ENCODE measurements around the gene LOXL4. TPM values are rescaled to one million over a fixed set of nuclear protein-coding genes. Genes with fewer than 3 reads are reported as not detected.

Gene LOXL4
- total RNA-seq, 1 experiment from 2014 or later = 0.13 TPM

DNA sequence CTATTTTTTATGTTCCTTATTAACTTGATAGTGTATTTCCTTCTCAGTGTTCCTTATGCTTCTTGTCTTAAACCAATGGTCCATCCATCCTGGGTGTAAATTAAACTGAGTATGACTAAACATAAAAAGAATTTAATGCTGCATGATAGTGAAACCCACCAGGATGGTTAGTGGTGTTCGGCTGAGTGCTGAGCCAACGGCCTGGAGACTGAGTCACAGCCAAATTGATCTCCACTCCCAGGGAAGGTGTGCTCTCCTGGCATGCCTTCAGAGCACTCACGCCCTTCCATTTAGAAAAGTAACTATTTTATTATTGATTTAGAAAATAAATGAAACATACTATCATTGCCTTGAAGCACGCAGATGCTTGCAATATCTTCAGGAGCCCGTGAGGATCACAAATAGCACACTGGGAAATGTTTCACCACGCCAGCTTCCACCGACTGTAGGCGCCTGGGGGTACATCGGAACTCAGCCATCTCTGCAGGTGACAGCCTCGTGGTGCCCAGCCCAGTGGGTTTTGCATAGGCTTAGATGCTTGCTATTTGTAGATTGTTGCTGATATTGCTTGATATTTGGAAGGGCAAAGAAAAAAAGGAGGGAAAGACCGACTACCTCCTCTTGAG, 40.0 kb upstream of the LOXL4 start:
- Histone ChIP-seq H3K23me2 (ENCODE audit: insufficient read length, low read depth, low read length, poor library complexity, severe bottlenecking) (peaks cover 3% of the 10 kb centered on the region), H2BK5ac (ENCODE audit: insufficient read length, low read length) (no peak overlapping the region), H3K9ac (ENCODE audit: extremely low read depth, insufficient read length, low read length) (no peak overlapping the region), H4K8ac (replicated peaks; ENCODE audit: insufficient read length, low read depth, low read length) (no peak overlapping the region), H3K4ac (ENCODE audit: low read depth, low read length) (no peak overlapping the region), H2BK120ac (ENCODE audit: low read depth, low read length, poor library complexity, severe bottlenecking) (no peak overlapping the region), H3K27ac (ENCODE audit: insufficient read length, low read depth, low read length) (no peak overlapping the region), H3K4me2 (ENCODE audit: insufficient read depth, insufficient read length, low read length) (no peak overlapping the region), H2AFZ (ENCODE audit: low read length) (no peak overlapping the region), H2AK5ac (ENCODE audit: insufficient read length, low read length) (no peak overlapping the region), H3K9me3 (ENCODE audit: control insufficient read depth, low read depth, low read length) (no peaks in the 10 kb centered on the region), H3K27me3 (ENCODE audit: insufficient read depth, low read length) (no peaks in the 10 kb centered on the region), H4K5ac (ENCODE audit: insufficient read length, low read depth, low read length) (no peak overlapping the region), H3T11ph (ENCODE audit: low read length) (no peak overlapping the region), H2BK20ac (ENCODE audit: low read depth, low read length, poor library complexity, severe bottlenecking) (no peak overlapping the region), H3K18ac (ENCODE audit: insufficient read length, low read depth, low read length) (no peak overlapping the region), H3K4me1 (ENCODE audit: insufficient read depth, low read length) (no peaks in the 10 kb centered on the region), H4K20me1 (ENCODE audit: control insufficient read depth, insufficient read depth, insufficient read length) (no peaks in the 10 kb centered on the region), H3K56ac (ENCODE audit: insufficient read length, low read depth, low read length) (no peak overlapping the region), H4K91ac (ENCODE audit: insufficient read length, low read depth, low read length) (no peak overlapping the region), H2BK12ac (ENCODE audit: insufficient read length, low read depth, low read length) (no peak overlapping the region), H3K79me1 (ENCODE audit: insufficient read depth, low read depth, low read length, poor library complexity, severe bottlenecking) (no peaks in the 10 kb centered on the region), H3K14ac (ENCODE audit: insufficient read depth, low read length) (no peak overlapping the region), H2BK15ac (ENCODE audit: low read depth, low read length) (no peak overlapping the region), H3K79me2 (ENCODE audit: insufficient read depth, low read length) (no peaks in the 10 kb centered on the region), H3K23ac (ENCODE audit: insufficient read length, low read depth, low read length) (no peak overlapping the region)
- Mint-ChIP-seq H3K27ac (no peak overlapping the region), H3K4me1 (peaks cover 22 to 23% of the 10 kb centered on the region in 2 experiments), H3K4me3 (no peak overlapping the region), H3K36me3 (ENCODE audit: insufficient read depth in 1 of 3, low read depth in 3 of 3) (no peaks in the 10 kb centered on the region), H3K9me3 (peaks cover 0 to 2% of the 10 kb centered on the region in 2 experiments; a peak in 2 of 5 replicates), H3K27me3 (ENCODE audit: low read depth) (peaks cover 2% of the 10 kb centered on the region; the same call in 1 of the 2 replicates)
- DNase-seq = no peak
- no CpG with 5 or more reads among the region's 11 CpGs for WGBS (ENCODE audit: extremely low coverage, insufficient read length, low lambda C conversion rate)
- TF ChIP-seq, protein P1, sequence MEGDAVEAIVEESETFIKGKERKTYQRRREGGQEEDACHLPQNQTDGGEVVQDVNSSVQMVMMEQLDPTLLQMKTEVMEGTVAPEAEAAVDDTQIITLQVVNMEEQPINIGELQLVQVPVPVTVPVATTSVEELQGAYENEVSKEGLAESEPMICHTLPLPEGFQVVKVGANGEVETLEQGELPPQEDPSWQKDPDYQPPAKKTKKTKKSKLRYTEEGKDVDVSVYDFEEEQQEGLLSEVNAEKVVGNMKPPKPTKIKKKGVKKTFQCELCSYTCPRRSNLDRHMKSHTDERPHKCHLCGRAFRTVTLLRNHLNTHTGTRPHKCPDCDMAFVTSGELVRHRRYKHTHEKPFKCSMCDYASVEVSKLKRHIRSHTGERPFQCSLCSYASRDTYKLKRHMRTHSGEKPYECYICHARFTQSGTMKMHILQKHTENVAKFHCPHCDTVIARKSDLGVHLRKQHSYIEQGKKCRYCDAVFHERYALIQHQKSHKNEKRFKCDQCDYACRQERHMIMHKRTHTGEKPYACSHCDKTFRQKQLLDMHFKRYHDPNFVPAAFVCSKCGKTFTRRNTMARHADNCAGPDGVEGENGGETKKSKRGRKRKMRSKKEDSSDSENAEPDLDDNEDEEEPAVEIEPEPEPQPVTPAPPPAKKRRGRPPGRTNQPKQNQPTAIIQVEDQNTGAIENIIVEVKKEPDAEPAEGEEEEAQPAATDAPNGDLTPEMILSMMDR (conservative IDR thresholded peaks at IDR 0.05) = no peak

All from H9 (cell line).